ENCODE data around the gene ERN1. TPM values are rescaled to one million over a fixed set of nuclear protein-coding genes. Genes with fewer than 3 reads are reported as not detected.

ERN1 gene
- total RNA-seq, 1 donor from 2014 or later = 22.1 TPM

DNA sequence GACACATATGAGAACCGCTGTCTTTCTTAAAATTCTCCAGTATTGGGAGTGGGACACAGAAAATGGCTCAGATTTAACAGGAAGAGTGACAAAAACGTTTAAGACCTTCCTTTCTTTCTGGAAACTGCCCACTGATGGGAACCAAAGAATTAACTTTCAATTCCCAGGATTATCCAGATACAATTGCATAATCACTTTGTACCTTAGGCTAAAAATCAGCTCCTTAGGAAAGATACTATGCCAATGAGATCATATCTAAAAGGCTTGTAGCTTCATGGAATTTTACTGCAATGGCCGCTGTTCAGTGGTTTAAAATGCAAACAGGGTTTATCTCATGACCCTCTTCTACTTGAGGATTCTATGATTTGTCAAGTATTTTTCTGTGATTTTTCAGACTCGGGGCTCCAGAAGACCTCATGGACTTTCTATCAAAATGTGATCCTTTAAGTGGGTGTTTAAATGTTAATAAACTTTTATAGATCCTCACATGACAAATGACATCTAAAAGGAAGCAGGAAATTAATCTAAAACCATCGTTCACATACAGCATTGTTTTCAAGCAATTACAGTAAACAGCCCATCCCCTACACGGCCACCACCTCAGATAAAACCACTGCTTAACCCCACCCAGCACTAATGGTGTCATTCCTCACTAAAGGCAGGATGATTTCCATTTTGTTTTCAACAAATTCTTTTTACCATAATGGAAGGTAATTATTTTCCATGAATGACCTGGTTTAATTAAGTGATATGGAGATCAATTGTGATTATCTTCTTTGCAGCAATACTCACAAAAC is 31.6 kb upstream of the ERN1 start:
- peak; percentile 6 for DNase-seq (ENCODE audit: low read depth)
- peaks cover 3% of the 10 kb centered on the region for H3K36me3 ChIP-seq (ENCODE audit: control insufficient read depth, insufficient read depth, low read length)
- no peaks in the 10 kb centered on the region for H3K27me3 ChIP-seq (ENCODE audit: control insufficient read depth, insufficient read depth, low read length)
- H3K4me3 ChIP-seq (ENCODE audit: low read depth, low read length) = no peak overlapping the region
- FAIRE-seq = no peak
- TF ChIP-seq, protein P1, sequence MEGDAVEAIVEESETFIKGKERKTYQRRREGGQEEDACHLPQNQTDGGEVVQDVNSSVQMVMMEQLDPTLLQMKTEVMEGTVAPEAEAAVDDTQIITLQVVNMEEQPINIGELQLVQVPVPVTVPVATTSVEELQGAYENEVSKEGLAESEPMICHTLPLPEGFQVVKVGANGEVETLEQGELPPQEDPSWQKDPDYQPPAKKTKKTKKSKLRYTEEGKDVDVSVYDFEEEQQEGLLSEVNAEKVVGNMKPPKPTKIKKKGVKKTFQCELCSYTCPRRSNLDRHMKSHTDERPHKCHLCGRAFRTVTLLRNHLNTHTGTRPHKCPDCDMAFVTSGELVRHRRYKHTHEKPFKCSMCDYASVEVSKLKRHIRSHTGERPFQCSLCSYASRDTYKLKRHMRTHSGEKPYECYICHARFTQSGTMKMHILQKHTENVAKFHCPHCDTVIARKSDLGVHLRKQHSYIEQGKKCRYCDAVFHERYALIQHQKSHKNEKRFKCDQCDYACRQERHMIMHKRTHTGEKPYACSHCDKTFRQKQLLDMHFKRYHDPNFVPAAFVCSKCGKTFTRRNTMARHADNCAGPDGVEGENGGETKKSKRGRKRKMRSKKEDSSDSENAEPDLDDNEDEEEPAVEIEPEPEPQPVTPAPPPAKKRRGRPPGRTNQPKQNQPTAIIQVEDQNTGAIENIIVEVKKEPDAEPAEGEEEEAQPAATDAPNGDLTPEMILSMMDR (IDR thresholded peaks at IDR 0.05; ENCODE audit: insufficient read depth, low read length, severe bottlenecking) = no peak

DNA sequence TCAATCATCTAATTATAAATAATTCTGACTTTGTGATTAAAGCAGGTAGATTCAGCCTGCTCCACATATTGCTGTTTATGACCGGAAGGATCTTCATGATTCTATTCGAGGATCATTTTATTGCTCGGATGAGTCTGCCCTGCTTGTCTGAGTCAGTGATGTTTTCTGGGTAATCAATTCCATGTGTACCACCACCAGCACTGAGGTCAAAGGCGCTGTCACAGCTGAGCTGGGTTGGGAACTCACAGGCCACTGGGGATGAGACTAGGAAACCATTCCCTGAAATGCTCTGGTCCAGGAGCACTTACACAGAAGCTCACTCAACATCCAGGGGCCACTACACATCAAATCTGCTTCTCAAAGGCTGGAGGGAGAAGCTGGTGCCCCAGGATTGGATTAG is 30.4 kb upstream of the ERN1 start:
- H3K4me3 ChIP-seq (ENCODE audit: low read depth, low read length) = no peak overlapping the region
- DNase-seq (ENCODE audit: low read depth) = no peak
- no peak for FAIRE-seq

DNA sequence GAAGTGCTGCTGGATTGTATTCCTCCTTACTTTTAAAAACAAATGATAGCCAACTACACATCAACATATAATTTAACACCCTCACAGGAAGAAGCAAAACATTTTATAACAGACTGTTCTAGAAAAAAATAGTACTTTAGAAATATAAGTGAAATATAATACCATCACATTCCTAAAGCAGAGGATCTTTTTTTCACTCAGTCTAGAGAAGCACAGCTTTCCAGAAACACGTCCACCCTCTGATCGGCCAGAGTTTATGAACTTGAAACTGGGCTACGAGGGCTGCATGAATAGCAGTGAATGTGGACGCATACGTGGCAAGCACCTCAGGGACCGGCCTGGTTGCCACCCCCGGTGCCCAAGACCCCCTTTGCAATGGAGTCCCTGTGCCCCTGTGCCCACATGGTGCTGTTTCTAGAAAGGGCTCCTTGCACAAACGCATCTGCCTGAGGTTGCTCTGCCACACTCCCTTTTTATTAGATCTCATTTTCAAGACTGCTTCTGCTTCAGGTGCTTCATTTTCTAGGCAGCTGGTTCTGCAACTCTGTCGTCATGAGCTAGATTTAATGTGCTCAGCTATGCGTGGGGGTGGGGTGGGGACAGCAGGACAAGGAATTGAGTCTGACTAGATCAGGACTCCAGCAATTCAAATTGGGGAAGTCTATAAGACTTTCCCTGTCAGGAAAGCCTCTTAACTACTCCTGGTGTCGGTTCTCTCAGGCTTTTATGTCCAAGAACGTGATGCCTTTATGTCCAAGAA is 29.1 kb upstream of the ERN1 start:
- Histone ChIP-seq H3K4me3 (ENCODE audit: low read depth, low read length) (no peak overlapping the region), H3K36me3 (ENCODE audit: control insufficient read depth, insufficient read depth, low read length) (peaks cover 7% of the 10 kb centered on the region), H3K27me3 (ENCODE audit: control insufficient read depth, insufficient read depth, low read length) (no peaks in the 10 kb centered on the region)
- TF ChIP-seq, protein P1 (IDR thresholded peaks at IDR 0.05; ENCODE audit: insufficient read depth, low read length, severe bottlenecking) = no peak
- no peak for FAIRE-seq
- DNase-seq (ENCODE audit: low read depth) = peak; percentile 21

More for the DNA sequence above, 30.4 kb upstream of the ERN1 start:
- peaks cover 3% of the 10 kb centered on the region for H3K36me3 ChIP-seq (ENCODE audit: control insufficient read depth, insufficient read depth, low read length)
- no peaks in the 10 kb centered on the region for H3K27me3 ChIP-seq (ENCODE audit: control insufficient read depth, insufficient read depth, low read length)
- TF ChIP-seq, protein P1 (IDR thresholded peaks at IDR 0.05; ENCODE audit: insufficient read depth, low read length, severe bottlenecking) = no peak

DNA sequence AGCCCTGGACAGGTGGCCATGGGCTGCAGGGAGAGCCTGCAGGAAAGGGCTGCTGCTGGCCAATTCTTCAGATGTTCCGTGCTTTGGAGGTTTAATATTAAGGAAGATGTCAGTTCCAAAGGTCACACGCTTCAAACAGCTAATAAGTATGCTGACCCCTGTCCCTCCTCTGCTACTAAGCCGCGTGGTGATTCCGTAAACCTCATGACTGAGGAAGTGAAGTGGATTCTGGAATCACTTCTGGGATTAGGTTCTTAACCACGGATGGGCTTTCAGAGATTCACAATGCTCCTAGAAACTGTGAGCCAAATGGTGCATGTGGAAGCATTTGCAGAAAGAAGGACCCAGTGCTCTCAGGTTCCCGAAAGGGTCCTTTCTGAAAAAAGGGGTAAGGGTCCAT is 28.5 kb upstream of the ERN1 start:
- FAIRE-seq = no peak
- Histone ChIP-seq H3K27me3 (ENCODE audit: control insufficient read depth, insufficient read depth, low read length) (no peaks in the 10 kb centered on the region), H3K4me3 (ENCODE audit: low read depth, low read length) (no peak overlapping the region), H3K36me3 (ENCODE audit: control insufficient read depth, insufficient read depth, low read length) (peaks cover 9% of the 10 kb centered on the region)
- no peak for DNase-seq (ENCODE audit: low read depth)
- TF ChIP-seq, protein P1 (IDR thresholded peaks at IDR 0.05; ENCODE audit: insufficient read depth, low read length, severe bottlenecking) = no peak

DNA sequence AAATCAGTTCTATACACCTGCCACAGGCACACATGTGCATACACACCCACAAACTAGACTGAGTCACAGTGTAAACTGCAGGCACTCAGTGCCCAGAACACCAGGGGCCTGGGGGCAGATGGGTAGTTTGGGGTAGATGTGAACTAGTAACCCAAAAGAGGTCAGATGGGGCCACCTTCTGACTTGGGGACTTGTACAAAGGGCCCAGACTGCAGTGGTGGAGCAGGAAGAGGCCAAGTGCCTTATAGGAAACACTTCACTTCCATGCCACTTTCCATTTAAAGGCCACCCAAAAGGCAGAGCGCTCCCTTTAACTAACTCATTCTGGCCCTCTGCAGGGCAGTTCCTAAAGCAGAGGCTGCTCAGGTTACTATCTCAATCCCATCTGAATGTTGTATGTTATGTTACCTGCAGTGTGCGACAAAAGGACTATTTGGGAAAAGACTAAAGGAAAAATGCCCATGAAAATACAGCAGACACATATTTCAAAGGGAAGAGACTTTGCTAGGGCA is 27.8 kb upstream of the ERN1 start:
- Histone ChIP-seq H3K4me3 (ENCODE audit: low read depth, low read length) (no peak overlapping the region), H3K36me3 (ENCODE audit: control insufficient read depth, insufficient read depth, low read length) (peaks cover 9% of the 10 kb centered on the region), H3K27me3 (ENCODE audit: control insufficient read depth, insufficient read depth, low read length) (no peaks in the 10 kb centered on the region)
- no peak for DNase-seq (ENCODE audit: low read depth)
- no peak for FAIRE-seq
- TF ChIP-seq, protein P1 (IDR thresholded peaks at IDR 0.05; ENCODE audit: insufficient read depth, low read length, severe bottlenecking) = no peak
